Measurements from ENCODE around the gene PCNX3.
"Not testable (repeated sequence)": the region's sequence is repeated elsewhere in the genome, so short reads cannot be mapped to it uniquely, and the experiment has no call there.

The PCNX3 gene

DNA sequence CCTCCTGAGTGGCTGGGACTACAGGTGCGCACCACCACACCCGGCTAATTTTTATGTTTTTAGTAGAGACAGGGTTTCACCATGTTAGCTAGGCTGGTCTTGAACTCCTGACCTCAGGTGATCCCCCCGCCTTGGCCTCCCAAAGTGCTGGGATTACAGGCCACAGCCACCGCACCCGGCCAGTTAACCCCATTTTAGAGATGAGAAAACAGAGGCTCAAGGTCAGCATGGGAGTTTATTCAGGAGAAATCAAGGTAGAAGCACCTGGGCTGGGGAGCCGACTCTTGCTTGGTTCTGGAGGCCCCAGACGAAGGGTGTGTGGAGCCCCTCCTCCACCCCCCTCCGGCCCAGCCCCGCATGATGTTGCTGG lies 23.6 kb downstream of the PCNX3 start:
- DNase-seq (ENCODE audit: low spot score); FAIRE-seq: not testable (repeated sequence)

DNA sequence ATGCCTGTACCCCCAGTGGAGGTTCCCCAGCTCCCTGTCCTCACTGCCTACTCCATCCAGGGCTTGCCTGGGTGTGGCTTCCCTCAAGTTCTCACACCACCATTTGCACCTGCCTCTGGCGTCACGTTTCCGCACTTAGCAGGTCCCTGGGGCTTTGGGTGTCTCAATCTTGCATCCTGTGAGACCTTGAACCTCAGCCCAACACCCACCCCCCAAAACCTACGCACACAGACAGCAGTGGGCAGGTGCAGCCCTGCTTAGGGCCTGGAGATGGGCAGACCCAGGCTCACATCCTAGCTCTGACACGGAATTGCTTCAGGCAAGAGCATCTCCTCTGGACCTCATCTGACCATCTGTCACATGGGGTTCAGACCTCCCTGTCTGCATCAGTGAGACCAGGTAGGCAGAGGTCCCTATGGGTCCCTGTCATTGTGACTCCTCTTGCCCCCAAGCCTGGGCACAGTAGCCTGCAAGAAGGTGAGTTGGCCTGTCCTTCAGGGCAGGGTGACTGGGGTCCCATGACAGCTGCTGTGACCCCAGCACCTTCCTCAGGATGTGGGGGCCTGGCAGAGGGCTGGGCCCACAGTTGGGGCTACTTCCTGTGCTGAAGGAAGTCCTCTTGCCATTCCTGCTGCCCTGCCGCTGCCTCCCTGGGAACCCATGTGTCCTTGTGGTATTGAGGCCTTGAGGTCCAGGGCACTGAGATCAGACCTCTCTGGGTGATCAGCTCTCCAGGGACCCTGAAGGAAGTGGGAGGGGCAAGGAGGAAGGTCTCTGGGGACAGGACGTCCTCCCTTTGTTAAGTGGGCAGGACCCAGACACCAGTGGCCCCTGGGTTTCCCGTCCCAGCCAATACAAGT lies 24.3 kb downstream of the PCNX3 start:
- DNase-seq (ENCODE audit: low spot score) (no peak), FAIRE-seq (no peak)

DNA sequence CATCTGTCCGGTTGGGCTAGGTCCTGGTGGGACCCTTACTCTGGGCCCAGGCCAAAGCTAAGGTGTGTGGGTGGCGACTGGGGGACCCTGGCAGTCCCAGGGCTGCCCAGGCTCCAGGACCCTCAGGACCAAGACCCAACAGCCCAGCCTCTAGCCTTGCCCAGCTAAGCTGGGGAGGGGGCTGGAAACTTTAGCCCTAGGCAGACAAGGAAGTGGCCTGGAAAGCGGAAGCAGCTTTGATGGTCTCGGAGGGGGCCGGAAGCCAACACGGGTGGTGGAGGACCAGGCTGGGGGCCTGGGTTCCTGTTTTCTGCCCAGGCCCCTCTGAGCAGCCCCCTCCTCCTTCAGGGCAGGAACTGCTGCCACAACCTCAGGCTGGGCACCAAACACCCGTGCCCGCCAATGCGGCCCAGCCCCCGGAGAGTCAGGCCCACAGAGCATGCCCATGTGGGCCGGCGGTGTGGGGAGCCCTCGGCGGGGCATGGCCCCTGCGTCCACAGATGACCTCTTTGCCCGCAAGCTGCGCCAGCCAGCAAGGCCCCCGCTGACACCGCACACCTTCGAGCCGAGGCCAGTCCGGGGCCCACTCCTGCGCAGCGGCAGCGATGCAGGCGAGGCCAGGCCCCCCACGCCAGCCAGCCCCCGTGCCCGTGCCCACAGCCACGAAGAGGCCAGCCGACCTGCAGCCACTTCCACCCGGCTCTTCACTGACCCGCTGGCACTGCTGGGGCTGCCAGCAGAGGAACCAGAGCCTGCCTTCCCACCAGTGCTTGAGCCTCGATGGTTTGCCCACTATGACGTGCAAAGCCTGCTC lies 25.1 kb downstream of the PCNX3 start:
- no peak for DNase-seq (ENCODE audit: low spot score)
- no peak for FAIRE-seq

DNA sequence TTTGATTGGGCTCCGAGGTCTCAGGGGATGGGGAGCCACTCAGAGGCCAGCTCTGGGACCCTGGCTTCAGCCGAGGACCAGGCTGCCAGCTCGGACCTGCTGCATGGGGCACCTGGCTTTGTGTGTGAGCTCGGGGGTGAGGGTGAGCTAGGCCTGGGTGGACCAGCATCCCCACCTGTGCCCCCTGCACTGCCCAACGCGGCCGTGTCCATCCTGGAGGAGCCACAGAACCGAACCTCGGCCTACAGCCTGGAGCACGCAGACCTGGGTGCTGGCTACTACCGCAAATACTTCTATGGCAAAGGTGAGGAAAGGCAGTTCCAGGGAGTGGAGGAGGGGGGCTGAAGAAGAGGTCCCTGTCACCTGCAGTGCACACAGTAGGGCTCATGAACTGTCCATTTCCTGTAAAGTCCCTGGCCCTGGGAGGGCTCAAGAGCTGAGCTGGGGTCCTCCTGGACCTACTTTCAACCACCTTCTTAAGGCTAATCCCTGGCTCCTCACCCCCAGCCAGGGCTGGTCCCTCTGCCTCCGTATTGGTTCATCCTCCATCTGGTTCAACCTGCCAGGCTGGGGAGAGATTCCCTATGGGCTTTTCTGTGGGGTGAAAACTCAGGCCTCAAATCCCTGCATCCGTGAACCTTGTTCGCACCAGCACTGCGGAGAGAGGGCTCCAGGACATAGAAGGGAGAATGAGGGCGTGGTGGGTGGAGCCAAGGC lies 25.9 kb downstream of the PCNX3 start:
- DNase-seq (ENCODE audit: low spot score) (no peak), FAIRE-seq (no peak)

DNA sequence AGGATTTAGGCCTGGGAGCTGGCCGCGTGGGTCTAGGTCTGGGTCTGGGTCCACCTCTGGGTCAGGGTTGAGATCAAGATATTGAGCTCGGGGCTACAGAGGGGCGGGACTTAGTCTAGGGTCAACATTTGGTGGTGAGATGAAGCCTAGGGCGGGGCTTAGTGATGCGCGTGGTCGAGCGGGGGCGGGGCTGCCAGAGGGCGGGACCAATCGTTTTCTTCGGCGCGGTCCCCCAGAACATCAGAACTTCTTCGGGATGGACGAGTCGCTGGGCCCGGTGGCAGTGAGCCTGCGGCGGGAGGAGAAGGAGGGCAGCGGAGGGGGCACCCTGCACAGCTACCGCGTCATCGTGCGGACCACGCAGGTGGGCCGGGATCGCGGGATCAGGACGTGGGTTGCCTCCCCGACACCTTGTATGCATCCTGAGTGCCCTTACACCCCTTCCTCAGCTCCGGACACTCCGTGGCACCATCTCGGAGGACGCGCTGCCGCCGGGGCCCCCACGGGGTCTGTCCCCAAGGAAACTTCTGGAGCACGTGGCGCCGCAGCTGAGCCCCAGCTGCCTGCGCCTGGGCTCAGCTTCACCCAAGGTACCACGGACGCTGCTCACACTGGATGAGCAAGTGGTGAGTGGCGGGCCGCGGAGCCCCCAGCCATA lies 26.6 kb downstream of the PCNX3 start:
- no peak for FAIRE-seq
- DNase-seq (ENCODE audit: low spot score): no peak

DNA sequence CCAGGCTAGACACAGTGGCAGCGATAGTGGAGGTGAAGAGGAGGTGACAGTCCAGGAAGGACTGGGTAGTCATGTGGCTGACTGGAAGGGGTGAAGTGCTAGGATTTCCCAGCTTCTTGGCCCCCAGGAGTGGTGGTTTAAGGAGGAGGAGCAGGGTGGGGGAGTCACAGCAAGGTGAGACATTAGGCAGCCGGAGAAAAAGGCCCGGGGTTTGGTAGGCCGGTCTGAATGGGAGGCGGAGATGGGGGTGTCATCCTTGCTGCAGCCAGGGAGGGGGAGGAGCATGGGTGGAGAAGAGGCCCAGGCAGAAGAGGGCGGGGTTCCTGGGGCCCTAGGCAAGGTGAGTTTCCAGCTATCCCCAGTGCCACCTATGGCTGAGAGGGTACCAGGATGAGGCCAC lies 28.4 kb downstream of the PCNX3 start:
- DNase-seq (ENCODE audit: low spot score) (no peak), FAIRE-seq (no peak)

DNA sequence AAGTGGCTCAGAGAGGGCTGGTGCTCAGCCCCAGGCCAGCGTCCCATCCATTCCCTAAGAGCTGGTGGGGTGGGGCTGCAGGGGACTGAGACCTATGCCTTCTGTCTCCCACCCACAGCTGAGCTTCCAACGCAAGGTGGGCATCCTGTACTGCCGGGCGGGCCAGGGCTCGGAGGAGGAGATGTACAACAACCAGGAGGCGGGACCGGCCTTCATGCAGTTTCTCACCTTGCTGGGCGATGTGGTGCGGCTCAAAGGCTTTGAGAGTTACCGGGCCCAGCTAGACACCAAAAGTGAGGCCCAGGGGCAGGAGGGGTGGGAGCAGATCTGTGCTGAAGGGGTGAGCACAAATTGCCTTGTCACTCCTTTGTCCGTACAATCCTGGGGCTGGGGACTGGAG lies 29.3 kb downstream of the PCNX3 start:
- DNase-seq (ENCODE audit: low spot score) (no peak), FAIRE-seq (no peak)

DNA sequence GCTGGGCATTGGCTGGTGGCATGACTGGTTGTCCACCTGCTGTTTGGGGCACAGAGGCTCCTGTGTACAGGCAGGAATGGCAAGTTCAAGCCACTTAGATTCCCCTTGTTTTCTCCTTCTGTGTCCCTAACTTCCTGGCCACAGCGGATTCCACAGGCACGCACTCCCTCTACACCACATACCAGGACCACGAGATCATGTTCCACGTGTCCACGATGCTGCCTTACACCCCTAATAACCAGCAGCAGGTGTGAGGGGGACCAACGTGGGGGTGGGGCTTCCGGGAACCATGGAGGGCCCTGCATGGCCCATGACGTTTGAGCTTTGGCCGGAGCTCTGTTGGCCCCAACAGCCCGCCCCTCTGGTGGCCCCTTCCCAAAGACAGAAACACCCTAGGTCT lies 30.1 kb downstream of the PCNX3 start:
- no peak for DNase-seq (ENCODE audit: low spot score)

DNA sequence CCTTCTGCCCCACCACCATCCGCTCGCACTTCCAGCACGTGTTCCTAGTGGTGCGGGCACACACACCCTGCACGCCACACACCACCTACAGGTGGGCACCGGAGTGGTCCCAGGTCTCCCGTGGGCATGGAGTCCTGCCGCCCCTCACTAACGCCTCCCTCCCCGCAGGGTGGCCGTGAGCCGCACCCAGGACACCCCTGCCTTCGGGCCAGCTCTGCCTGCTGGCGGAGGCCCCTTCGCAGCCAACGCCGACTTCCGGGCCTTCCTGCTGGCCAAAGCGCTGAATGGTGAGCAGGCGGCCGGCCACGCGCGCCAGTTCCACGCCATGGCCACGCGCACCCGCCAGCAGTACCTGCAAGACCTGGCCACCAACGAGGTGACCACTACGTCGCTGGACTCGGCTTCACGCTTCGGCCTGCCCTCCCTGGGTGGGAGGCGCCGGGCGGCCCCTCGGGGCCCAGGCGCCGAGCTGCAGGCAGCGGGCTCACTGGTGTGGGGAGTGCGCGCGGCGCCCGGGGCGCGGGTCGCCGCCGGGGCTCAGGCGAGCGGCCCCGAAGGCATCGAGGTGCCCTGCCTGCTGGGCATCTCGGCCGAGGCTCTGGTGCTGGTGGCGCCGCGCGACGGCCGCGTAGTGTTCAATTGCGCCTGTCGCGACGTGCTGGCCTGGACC lies 30.8 kb downstream of the PCNX3 start:
- DNase-seq (ENCODE audit: low spot score) (no peak), FAIRE-seq (no peak)

More for the DNA sequence above, 30.1 kb downstream of the PCNX3 start:
- FAIRE-seq: no peak

DNA sequence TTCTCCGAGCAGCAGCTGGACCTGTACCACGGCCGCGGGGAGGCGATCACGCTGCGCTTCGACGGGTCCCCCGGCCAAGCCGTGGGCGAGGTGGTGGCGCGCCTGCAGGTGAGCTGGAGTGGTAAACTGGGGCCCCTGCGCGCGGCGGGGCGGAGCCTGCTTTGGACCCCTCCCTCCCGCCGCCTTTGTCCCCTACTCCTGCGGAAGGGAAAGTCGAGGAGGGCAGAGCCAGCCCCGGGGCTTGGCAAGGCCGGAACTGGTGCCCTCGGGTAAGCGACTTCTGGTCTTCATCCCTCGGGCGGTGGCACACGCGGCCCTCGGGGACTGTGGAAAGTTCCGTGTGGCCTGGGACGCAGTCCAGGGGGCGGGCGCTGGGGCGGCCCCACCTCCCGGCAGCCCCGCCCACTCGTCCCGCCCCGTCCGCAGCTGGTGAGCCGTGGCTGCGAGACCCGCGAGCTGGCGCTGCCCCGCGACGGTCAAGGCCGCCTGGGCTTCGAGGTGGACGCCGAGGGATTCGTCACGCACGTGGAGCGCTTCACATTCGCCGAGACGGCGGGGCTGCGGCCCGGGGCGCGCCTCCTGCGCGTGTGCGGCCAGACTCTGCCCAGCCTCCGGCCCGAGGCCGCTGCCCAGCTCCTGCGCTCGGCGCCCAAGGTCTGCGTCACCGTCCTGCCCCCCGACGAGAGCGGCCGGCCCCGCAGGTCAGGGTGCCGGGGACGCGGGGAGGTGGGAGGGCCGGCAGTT lies 31.6 kb downstream of the PCNX3 start:
- FAIRE-seq (no peak), DNase-seq (ENCODE audit: low spot score) (no peak)

DNA sequence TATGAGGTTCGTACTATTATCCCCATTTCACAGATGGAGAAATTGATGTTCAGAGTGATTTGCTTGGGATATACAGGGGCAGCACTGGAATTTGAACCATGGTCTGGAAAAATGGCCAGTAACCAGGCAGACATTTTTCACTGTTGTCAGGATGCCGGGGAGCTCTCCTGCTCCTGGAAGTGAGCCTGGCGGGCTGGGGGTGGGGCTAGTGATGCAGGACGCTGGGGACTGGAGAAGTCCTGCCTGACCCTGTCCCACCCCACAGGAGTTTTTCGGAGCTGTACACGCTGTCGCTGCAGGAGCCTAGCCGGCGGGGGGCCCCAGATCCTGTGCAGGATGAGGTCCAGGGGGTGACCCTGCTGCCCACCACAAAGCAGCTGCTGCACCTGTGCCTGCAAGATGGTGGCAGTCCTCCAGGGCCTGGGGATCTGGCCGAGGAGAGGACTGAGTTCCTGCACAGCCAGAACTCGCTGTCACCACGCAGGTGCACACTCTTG lies 33.5 kb downstream of the PCNX3 start:
- DNase-seq (ENCODE audit: low spot score): no peak
- FAIRE-seq: no peak

DNA sequence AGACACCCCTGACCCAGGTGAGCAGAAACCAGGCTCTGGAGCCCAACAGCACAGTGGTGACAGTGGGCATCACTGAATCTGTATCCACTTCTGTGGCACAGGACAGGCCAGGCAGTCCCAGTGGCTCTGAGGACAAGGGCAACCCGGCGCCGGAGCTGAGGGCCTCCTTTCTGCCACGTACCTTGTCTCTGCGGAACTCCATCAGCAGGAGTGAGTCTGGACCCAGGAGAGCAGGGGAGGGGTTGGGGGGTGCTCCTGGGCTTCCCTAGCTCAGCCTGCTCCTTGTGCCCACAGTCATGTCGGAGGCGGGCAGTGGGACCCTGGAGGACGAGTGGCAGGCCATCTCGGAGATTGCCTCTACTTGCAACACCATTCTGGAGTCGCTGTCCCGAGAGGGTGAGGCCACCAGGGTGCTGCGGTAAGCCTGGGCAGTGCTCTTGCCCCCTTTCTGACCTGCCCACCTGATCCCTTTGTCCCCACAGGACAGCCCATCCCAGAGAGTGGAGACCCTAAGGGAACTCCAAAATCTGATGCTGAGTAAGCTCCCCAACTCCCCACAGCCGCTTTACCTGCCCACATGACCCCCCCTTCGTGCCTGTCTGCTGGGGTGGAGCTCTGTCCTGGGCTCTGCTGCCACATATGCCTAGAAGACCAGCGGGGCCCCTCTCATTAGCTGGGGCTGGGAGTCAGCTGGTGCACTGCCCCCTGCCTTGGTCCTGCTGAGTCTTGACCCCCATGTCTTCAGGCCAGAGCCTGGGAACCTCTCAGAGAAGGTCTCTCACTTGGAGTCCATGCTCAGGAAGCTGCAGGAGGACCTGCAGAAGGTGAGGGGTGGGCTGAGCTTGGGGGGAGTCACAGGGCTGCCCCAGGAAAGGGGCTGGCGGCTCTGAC lies 34.3 kb downstream of the PCNX3 start:
- no peak for DNase-seq (ENCODE audit: low spot score)
- no peak for FAIRE-seq

DNA sequence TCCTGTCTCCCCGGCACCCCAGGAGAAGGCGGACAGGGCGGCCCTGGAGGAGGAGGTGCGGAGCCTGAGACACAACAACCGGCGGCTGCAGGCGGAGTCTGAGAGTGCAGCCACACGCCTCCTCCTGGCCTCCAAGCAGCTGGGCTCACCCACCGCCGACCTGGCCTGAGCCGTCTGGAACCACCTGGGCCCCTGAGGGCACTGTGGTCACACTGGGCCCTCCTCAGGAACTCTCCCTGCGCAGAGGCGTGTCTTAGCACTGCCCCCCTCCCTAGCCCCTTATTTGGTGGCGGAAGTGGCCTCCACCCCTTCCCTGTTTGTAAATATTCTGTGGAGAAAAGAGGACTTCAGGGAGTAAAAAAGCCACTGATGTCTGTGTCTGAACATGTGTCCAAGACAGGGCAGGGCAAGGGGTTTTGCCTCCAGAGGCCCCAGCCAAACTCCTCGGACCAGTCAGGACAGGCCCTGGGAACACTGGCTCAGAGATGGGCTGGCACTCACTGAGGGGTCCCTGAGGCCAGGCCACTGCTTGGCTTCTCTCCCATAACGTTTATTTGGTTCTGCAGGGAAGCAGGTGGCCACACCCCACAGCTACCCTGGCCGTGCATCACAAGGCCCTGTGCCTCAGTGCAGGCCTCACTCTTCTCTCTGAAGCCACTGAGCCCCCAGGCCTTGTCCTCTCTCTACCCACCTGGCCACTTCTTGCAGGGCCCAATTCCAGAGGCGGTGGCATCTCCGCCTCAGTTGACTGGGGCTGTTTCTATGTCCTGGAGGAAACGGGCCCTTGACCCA lies 35.2 kb downstream of the PCNX3 start:
- DNase-seq (ENCODE audit: low spot score): no peak
- FAIRE-seq: no peak

DNA sequence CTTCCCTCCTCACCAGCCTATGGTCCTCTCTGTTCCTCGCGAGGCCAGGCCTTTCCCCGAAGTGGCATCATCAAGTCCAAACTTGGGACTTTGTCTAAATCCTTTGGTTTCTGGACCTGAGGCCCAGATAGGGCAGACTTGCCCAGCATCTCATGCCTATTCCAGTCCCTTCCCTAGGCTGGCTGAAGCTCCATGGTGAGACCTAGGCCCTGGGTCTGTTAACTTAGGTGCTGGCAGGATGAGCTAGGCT lies 35.7 kb downstream of the PCNX3 start:
- no peak for DNase-seq (ENCODE audit: low spot score)
- no peak for FAIRE-seq

DNA sequence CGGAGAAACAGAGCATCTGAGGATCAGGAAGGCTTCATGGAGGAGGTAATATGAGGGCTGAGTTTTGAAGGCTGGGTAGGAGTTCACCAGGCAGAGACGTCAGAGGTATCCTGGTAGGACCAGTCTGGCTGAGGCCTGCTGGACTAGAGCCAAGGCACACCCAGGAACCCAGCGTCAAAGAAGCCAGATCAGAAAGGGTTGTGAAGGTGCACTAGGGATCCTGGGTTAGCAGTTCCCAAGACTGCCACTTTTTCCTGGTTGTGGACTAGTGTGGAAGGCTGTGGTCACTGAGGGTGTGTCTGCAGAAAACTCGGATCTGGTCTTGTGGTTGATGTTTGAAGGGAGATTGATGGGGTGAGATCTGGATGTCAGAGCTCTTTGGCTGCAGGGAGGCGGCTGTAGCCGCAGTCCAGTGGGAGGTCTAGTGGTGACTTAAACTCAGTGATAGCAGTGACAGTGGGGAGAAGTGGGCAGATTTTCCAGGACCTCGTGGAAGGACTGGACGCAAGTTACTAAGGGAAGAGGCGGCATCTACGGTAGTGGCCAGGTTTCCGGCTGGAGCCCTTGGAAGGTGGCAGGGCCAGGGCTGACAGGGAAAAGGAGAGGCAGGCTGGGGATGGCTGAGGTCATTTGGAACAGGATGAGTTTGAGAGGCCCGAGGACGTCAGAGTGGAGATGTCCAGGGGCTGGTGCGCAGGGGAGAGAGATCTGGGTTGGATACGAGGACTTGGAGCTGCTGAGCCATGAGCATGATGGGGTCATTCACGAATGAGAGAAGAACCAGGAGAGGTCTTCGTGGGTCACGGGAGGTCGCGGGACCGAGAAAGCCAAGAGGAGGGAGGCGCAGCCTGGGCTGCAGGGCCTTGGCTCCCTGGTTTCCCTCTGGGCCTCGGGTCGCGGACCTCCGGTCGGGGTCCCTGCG lies 36.3 kb downstream of the PCNX3 start:
- FAIRE-seq: no peak
- DNase-seq (ENCODE audit: low spot score): no peak

DNA sequence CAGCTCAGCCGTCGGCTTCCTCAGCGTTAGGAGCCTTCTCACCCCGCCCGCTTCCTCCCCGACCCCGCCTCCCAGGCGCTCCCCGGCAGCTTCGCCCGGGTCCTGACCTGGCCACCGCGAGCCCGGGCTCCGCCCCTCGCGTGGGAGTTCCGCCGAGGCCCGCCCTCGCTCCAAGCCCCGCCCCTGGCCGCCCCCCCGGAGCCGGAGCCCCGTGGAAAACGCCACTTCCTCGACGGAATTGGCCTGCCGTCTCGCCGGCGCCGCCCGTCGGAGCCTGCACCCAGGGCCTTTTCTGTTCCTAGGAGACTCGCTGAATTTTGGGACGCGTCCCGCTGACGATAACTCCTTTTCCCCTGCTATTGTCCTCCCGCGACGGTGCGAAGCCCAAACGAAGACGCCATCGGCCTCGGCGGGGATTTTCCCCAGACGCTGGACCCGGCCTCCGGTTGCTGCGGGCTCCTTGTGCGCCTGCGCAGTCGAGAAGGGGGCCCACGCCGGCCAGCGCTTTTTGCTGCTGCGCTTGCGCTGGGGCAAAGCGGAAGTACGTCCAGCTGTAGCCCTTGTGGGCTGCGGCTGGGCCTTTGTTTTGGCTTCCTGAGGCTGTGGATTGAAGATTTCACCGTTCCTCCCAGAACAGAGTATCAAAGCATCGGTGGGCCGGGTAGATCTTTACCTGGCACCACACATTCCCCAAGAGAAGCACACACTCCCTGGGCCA lies 37.1 kb downstream of the PCNX3 start:
- DNase-seq (ENCODE audit: low spot score) (peak; percentile 98), FAIRE-seq (no peak)

Data from urothelium cell line (cell line).